ENCODE results near the gene KLHL13.

DNA sequence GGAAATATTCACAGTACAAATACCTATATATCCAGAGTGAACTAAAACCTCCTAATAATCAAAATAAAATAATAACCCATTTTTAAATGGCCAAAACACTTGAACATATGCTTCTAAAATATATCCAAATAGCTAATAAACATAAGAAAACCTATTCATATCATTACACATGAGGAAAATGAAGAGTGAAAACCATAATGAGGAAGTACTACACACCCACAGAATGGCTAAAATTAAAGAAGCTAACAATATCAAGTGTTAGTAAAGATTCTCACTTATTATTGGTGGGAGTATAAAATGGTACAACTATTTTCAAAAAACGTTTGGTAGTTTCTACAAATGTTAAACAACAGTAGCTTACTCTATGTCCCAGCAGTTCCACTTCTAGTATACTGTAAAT, 92.1 kb downstream of the KLHL13 start:
- TF ChIP-seq, protein P1, sequence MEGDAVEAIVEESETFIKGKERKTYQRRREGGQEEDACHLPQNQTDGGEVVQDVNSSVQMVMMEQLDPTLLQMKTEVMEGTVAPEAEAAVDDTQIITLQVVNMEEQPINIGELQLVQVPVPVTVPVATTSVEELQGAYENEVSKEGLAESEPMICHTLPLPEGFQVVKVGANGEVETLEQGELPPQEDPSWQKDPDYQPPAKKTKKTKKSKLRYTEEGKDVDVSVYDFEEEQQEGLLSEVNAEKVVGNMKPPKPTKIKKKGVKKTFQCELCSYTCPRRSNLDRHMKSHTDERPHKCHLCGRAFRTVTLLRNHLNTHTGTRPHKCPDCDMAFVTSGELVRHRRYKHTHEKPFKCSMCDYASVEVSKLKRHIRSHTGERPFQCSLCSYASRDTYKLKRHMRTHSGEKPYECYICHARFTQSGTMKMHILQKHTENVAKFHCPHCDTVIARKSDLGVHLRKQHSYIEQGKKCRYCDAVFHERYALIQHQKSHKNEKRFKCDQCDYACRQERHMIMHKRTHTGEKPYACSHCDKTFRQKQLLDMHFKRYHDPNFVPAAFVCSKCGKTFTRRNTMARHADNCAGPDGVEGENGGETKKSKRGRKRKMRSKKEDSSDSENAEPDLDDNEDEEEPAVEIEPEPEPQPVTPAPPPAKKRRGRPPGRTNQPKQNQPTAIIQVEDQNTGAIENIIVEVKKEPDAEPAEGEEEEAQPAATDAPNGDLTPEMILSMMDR (optimal IDR thresholded peaks at IDR 0.05 in 1 of 3, IDR thresholded peaks at IDR 0.05 in 1 of 3, conservative IDR thresholded peaks at IDR 0.05 in 1 of 3; ENCODE audit: extremely low read depth in 1 of 3, insufficient read depth in 2 of 3, low read length in 3 of 3) = no peak
- TF ChIP-seq EZH2 (IDR thresholded peaks at IDR 0.05; ENCODE audit: low read length) = no peak
